SK-N-SH (cell line): ENCODE results near the gene EDIL3.

Experiments
- EP300 ChIP-seq, 2 experiments: IDR thresholded peaks; 2 replicates each; pipeline versions ENCODE4 v1.4.0 to v1.6.1; 2012; ENCODE audit warnings: borderline replicate concordance in 1 of 2, low read depth in 1 of 2, low read length in 1 of 2
- EZH2phosphoT487 ChIP-seq: fragments of 200-600 bp; sonication (generic); IDR thresholded peaks from 2 replicates; pipeline ENCODE4 v1.6.1; 2017; ENCODE audit warnings: low read depth, mixed run types, mild to moderate bottlenecking, antibody characterized with exemption, moderate library complexity, borderline replicate concordance
- FOXJ3 ChIP-seq: sonication (generic); formaldehyde crosslinking; IDR thresholded peaks from 2 replicates; pipeline ENCODE4 v1.5.1; 2020; ENCODE audit warnings: mild to moderate bottlenecking, missing genetic modification reagents
- GABPA ChIP-seq: IDR thresholded peaks from 2 replicates; pipeline ENCODE4 v1.4.0; 2012; ENCODE audit warnings: low read depth, mild to moderate bottlenecking
- JUND ChIP-seq: IDR thresholded peaks from 2 replicates; pipeline ENCODE4 v1.4.0; 2012
- POLR2AphosphoS5 ChIP-seq: IDR thresholded peaks from 2 replicates; pipeline ENCODE4 v1.6.1; 2012; ENCODE audit warnings: low read depth, low read length
- RAD21 ChIP-seq: IDR thresholded peaks from 2 replicates; pipeline ENCODE4 v1.6.1; 2012; ENCODE audit warnings: mild to moderate bottlenecking, low read length
- SIN3A ChIP-seq: IDR thresholded peaks from 2 replicates; pipeline ENCODE4 v1.6.1; 2012; ENCODE audit warnings: low read depth, mild to moderate bottlenecking, low read length, moderate library complexity, borderline replicate concordance
- SMC3 ChIP-seq: IDR thresholded peaks from 2 replicates; pipeline ENCODE4 v1.6.1; 2012; ENCODE audit warnings: low read depth, low read length, improper control_type of control experiment
- YY1 ChIP-seq: IDR thresholded peaks from 2 replicates; pipeline ENCODE4 v1.4.0; 2012; ENCODE audit warnings: low read depth, mild to moderate bottlenecking
- TF ChIP-seq, protein P1 (sequence below): fragments of 150-350 bp; IDR thresholded peaks from 2 replicates; pipeline ENCODE4 v1.6.1; 2017; ENCODE audit warnings: antibody characterized with exemption, low read length, low read depth, borderline replicate concordance
- TF ChIP-seq, protein P2 (sequence below): fragments of 200-600 bp; sonication (generic); IDR thresholded peaks from 2 replicates; pipeline ENCODE4 v1.6.1; 2017; ENCODE audit warnings: antibody characterized with exemption, mild to moderate bottlenecking, moderate library complexity
- TF ChIP-seq, protein P3 (sequence below): IDR thresholded peaks from 2 replicates; pipeline ENCODE4 v1.4.0; 2012; ENCODE audit warnings: low read depth, borderline replicate concordance
- TF ChIP-seq, protein P4 (sequence below): IDR thresholded peaks from 2 replicates; pipeline ENCODE4 v1.4.0; 2012; ENCODE audit warnings: low read depth, borderline replicate concordance

DNA sequence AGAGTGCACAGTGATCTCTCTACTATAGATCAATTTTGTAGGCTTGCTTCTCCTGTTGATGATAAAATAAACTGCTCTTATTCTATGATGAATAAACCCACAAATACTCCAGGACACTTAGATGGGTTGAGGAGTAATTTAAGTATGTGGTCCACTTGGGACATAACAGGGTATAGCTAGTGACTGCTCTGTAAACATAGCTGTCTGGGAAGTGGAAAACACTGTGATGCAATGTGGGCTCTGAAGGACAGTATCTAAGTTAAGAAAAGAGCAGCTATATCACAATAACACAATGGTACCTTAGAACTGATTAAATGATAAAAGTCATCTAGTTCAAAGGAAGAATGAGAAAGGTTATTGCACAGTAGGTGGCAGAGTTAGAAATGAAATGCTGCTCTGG, 369.7 kb downstream of the EDIL3 start:
- TF ChIP-seq YY1 (no peak), FOXJ3 (CRISPR knock-in tag) (no peak), SMC3 (no peak), JUND (no peak), EP300 (IDR thresholded peaks at IDR 0.05; ENCODE audit: borderline replicate concordance in 1 of 2, low read depth in 1 of 2, low read length in 1 of 2) (no peak), GABPA (no peak), RAD21 (no peak), POLR2AphosphoS5 (no peak), EZH2phosphoT487 (no peak), SIN3A (no peak)
- TF ChIP-seq, protein P1, sequence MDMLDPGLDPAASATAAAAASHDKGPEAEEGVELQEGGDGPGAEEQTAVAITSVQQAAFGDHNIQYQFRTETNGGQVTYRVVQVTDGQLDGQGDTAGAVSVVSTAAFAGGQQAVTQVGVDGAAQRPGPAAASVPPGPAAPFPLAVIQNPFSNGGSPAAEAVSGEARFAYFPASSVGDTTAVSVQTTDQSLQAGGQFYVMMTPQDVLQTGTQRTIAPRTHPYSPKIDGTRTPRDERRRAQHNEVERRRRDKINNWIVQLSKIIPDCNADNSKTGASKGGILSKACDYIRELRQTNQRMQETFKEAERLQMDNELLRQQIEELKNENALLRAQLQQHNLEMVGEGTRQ, result no peak
- TF ChIP-seq, protein P2, sequence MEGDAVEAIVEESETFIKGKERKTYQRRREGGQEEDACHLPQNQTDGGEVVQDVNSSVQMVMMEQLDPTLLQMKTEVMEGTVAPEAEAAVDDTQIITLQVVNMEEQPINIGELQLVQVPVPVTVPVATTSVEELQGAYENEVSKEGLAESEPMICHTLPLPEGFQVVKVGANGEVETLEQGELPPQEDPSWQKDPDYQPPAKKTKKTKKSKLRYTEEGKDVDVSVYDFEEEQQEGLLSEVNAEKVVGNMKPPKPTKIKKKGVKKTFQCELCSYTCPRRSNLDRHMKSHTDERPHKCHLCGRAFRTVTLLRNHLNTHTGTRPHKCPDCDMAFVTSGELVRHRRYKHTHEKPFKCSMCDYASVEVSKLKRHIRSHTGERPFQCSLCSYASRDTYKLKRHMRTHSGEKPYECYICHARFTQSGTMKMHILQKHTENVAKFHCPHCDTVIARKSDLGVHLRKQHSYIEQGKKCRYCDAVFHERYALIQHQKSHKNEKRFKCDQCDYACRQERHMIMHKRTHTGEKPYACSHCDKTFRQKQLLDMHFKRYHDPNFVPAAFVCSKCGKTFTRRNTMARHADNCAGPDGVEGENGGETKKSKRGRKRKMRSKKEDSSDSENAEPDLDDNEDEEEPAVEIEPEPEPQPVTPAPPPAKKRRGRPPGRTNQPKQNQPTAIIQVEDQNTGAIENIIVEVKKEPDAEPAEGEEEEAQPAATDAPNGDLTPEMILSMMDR, result no peak
- TF ChIP-seq, protein P3, sequence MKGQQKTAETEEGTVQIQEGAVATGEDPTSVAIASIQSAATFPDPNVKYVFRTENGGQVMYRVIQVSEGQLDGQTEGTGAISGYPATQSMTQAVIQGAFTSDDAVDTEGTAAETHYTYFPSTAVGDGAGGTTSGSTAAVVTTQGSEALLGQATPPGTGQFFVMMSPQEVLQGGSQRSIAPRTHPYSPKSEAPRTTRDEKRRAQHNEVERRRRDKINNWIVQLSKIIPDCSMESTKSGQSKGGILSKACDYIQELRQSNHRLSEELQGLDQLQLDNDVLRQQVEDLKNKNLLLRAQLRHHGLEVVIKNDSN, result no peak
- TF ChIP-seq, protein P4, sequence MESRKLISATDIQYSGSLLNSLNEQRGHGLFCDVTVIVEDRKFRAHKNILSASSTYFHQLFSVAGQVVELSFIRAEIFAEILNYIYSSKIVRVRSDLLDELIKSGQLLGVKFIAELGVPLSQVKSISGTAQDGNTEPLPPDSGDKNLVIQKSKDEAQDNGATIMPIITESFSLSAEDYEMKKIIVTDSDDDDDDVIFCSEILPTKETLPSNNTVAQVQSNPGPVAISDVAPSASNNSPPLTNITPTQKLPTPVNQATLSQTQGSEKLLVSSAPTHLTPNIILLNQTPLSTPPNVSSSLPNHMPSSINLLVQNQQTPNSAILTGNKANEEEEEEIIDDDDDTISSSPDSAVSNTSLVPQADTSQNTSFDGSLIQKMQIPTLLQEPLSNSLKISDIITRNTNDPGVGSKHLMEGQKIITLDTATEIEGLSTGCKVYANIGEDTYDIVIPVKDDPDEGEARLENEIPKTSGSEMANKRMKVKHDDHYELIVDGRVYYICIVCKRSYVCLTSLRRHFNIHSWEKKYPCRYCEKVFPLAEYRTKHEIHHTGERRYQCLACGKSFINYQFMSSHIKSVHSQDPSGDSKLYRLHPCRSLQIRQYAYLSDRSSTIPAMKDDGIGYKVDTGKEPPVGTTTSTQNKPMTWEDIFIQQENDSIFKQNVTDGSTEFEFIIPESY, result no peak
